ENCODE data around the gene NDC1. TPM values are rescaled to one million over a fixed set of nuclear protein-coding genes. Genes with fewer than 3 reads are reported as not detected.

Gene NDC1
- total and polyA plus RNA-seq, 3 experiments from 2014 or later, result 6.4 to 40.3 (median 38.8) TPM

DNA sequence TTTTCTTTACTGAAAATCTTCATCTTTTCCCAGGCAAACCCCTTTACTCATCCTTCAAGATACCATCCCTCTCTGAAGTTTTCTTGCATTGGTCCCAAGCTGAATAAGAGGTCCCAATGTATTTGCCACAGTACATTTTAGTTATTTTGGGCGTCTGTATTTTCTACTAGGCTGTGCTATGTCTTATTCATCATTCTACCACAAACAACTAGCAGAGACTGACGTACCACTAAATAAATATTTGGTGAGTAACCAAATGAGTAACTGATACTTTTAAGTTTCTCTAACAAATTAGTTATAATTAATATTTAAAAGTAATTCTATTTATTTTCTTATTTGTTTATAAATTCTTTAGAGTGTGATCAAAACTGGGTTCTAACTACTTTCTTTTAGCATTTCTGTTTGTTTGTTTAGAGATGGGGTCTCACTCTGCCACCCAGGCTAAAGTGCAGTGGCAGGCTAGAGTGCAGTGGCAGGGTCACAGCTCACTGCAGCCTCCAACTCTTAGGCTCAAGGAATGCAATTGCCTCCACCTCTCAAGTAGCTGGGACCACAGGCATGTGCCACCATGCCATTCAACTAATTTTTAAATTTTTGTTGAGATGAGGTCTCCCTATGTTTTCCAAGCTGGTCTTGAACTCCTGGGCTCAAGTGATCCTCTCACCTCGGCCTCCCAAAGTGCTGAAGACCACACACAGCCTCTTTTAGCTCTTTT is 33.1 kb downstream of the NDC1 start:
- Mint-ChIP-seq H3K27ac (no peak overlapping the region), H3K4me1 (no peaks in the 10 kb centered on the region), H3K4me3 (no peak overlapping the region), H3K9me3 (no peaks in the 10 kb centered on the region), H3K27me3 (no peaks in the 10 kb centered on the region), H3K36me3 (peaks cover 7 to 80% (median 26%) of the 10 kb centered on the region in 3 donors)
- no peak for DNase-seq
- Histone ChIP-seq H3K9me3 (ENCODE audit: low read length) (no peaks in the 10 kb centered on the region), H3K27me3 (ENCODE audit: insufficient read depth, low read length, poor library complexity, severe bottlenecking) (no peaks in the 10 kb centered on the region), H3K4me3 (ENCODE audit: low read length) (no peak overlapping the region), H3K27ac (ENCODE audit: low read depth, low read length) (no peak overlapping the region), H3K36me3 (ENCODE audit: insufficient read depth, low read length) (peaks cover 10% of the 10 kb centered on the region), H3K4me1 (ENCODE audit: insufficient read depth, low read length) (no peaks in the 10 kb centered on the region)
- ChIA-PET CTCF (no interaction called here), POLR2A (no interaction called here)

DNA sequence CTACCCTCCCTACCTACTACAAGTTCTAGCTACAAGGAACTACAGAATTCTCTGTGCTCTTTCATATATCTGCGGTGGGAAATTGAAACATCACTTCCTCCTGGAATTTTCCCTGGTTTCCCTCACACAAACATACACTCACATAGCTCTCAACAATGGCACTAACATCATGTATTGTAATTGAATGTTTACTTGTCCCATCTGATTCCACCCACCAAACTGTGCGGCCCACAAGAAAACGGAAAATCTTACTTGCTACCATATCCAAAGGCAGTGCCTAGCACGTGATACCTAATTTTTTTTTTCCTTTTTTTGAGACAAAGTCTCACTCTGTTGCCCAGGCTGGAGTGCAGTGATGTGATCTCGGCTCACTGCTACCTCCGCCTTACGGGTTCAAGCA is 33.9 kb downstream of the NDC1 start:
- Mint-ChIP-seq H3K4me1 (no peaks in the 10 kb centered on the region), H3K27ac (no peak overlapping the region), H3K27me3 (no peaks in the 10 kb centered on the region), H3K9me3 (no peaks in the 10 kb centered on the region), H3K4me3 (no peak overlapping the region), H3K36me3 (peaks cover 13 to 82% (median 28%) of the 10 kb centered on the region in 3 donors)
- DNase-seq, result no peak
- Histone ChIP-seq H3K27ac (ENCODE audit: low read depth, low read length) (no peak overlapping the region), H3K9me3 (ENCODE audit: low read length) (no peaks in the 10 kb centered on the region), H3K27me3 (ENCODE audit: insufficient read depth, low read length, poor library complexity, severe bottlenecking) (no peaks in the 10 kb centered on the region), H3K4me3 (ENCODE audit: low read length) (no peak overlapping the region), H3K36me3 (ENCODE audit: insufficient read depth, low read length) (peaks cover 14% of the 10 kb centered on the region), H3K4me1 (ENCODE audit: insufficient read depth, low read length) (no peaks in the 10 kb centered on the region)
- ChIA-PET POLR2A (no interaction called here), CTCF (no interaction called here)

DNA sequence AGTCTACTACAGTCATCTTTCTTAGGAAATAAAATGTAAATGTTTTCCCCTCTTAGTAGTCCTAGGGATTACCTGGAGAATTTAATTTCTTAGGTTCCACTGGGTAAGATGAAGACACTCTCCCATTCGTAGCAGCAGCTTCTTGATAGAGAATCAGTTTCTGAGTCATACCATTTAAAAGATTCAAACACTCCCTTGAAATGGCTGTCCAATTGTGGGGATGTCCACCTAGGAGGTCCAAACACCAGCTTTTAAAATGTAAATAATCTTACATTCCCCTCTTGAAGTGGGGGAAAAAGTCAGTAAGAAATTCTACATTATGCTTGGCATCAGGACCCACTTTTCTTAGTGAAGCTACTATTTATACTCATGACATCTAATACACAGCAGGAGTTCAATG is 37.5 kb downstream of the NDC1 start:
- Histone ChIP-seq H3K4me1 (ENCODE audit: insufficient read depth, low read length) (no peaks in the 10 kb centered on the region), H3K9me3 (ENCODE audit: low read length) (no peaks in the 10 kb centered on the region), H3K27ac (ENCODE audit: low read depth, low read length) (no peak overlapping the region), H3K27me3 (ENCODE audit: insufficient read depth, low read length, poor library complexity, severe bottlenecking) (no peaks in the 10 kb centered on the region), H3K36me3 (ENCODE audit: insufficient read depth, low read length) (peaks cover 12% of the 10 kb centered on the region), H3K4me3 (ENCODE audit: low read length) (no peak overlapping the region)
- H3K4me3 Mint-ChIP-seq, result no peak overlapping the region
- ChIA-PET CTCF (no interaction called here), POLR2A (no interaction called here)
- DNase-seq, result no peak
- H3K27me3 Mint-ChIP-seq, result no peaks in the 10 kb centered on the region
- H3K4me1 Mint-ChIP-seq, result no peaks in the 10 kb centered on the region
- peaks cover 9 to 78% (median 27%) of the 10 kb centered on the region in 3 donors for H3K36me3 Mint-ChIP-seq
- peak overlapping the region in 1 of 8 donors; percentile 50 for H3K27ac Mint-ChIP-seq
- no peaks in the 10 kb centered on the region for H3K9me3 Mint-ChIP-seq

DNA sequence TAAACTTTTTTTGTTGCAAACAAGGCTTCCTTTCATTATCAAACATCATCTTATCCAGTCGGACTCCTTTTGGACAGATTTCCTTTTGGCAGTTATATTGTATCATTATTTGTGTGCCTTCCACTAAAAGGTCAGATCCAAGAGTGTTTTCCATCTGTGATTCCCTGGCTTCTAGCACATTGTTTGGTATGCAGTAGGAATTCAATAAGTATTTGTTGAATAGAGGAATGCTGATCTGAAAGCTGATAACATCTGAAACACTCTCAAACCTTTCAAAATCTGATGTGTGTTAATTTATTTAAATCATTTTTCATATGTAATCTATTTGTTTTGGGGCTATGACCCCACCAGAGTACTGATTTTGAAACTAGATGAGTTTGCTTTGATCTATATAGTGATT is 39.0 kb downstream of the NDC1 start:
- H3K27me3 Mint-ChIP-seq, result no peaks in the 10 kb centered on the region
- Histone ChIP-seq H3K27me3 (ENCODE audit: insufficient read depth, low read length, poor library complexity, severe bottlenecking) (no peaks in the 10 kb centered on the region), H3K4me3 (ENCODE audit: low read length) (no peak overlapping the region), H3K9me3 (ENCODE audit: low read length) (no peaks in the 10 kb centered on the region), H3K36me3 (ENCODE audit: insufficient read depth, low read length) (peaks cover 12% of the 10 kb centered on the region), H3K27ac (ENCODE audit: low read depth, low read length) (no peak overlapping the region), H3K4me1 (ENCODE audit: insufficient read depth, low read length) (no peaks in the 10 kb centered on the region)
- no peak for DNase-seq
- no peak overlapping the region for H3K4me3 Mint-ChIP-seq
- POLR2A ChIA-PET, result no interaction called here
- H3K4me1 Mint-ChIP-seq, result no peaks in the 10 kb centered on the region
- no peaks in the 10 kb centered on the region for H3K9me3 Mint-ChIP-seq
- peak overlapping the region in 2 of 8 donors; percentile 13 to 21 for H3K27ac Mint-ChIP-seq
- H3K36me3 Mint-ChIP-seq, result peaks cover 8 to 81% (median 33%) of the 10 kb centered on the region in 3 donors
- CTCF ChIA-PET, result no interaction called here

DNA sequence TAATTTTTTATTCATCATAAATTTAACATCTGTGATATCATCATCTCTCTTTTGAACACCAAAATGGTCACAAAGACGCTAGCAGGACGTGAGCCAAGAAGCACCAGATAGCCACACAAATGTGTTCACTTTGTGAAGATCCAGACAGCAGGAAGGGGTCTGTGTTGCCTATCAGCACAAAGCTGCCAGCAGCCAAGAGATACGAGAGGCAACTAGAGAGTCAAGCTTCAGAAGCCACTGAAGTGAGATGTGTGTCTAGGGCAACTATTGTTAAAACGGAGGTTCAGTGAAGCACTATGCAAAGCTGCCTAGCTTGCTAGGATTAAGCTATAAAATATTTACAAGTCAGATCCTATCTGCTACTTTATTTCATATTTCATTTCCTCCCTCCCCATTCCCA is 45.3 kb downstream of the NDC1 start:
- no peaks in the 10 kb centered on the region for H3K9me3 Mint-ChIP-seq
- peaks cover 10 to 70% (median 30%) of the 10 kb centered on the region in 3 donors for H3K36me3 Mint-ChIP-seq
- DNase-seq, result no peak
- Histone ChIP-seq H3K36me3 (ENCODE audit: insufficient read depth, low read length) (no peaks in the 10 kb centered on the region), H3K4me1 (ENCODE audit: insufficient read depth, low read length) (no peaks in the 10 kb centered on the region), H3K27ac (ENCODE audit: low read depth, low read length) (no peak overlapping the region), H3K4me3 (ENCODE audit: low read length) (no peak overlapping the region), H3K27me3 (ENCODE audit: insufficient read depth, low read length, poor library complexity, severe bottlenecking) (no peaks in the 10 kb centered on the region), H3K9me3 (ENCODE audit: low read length) (no peaks in the 10 kb centered on the region)
- H3K4me1 Mint-ChIP-seq, result no peaks in the 10 kb centered on the region
- ChIA-PET CTCF (no interaction called here), POLR2A (no interaction called here)
- no peak overlapping the region for H3K4me3 Mint-ChIP-seq
- H3K27ac Mint-ChIP-seq, result no peak overlapping the region
- no peaks in the 10 kb centered on the region for H3K27me3 Mint-ChIP-seq

DNA sequence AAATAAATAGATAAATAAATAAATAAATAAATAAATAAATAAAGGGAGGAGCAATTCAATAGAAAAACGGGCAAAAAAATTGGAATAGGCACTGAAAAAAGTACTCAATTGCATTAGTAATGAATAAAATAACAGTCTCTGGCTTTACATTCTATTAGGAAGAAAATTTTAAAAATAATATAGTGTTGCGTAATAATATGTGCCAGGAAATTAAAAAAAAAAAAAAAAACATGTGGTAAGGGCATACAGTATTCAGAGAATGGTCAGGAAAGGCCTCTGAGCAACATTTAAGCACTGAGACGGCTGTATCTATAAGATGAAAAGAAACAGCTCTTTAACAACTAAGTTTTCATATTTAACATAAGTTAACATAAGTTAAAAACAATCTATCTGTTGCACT is 50.4 kb downstream of the NDC1 start:
- Mint-ChIP-seq H3K27me3 (no peaks in the 10 kb centered on the region), H3K27ac (no peak overlapping the region), H3K36me3 (peaks cover 10 to 70% (median 18%) of the 10 kb centered on the region in 3 donors), H3K4me1 (peaks cover 0 to 2% (median 0%) of the 10 kb centered on the region in 3 donors), H3K9me3 (no peaks in the 10 kb centered on the region), H3K4me3 (no peak overlapping the region)
- H3K4me3 ChIP-seq (ENCODE audit: low read length), result no peak overlapping the region
- H3K9me3 ChIP-seq (ENCODE audit: low read length), result no peaks in the 10 kb centered on the region
- POLR2A ChIA-PET, result no interaction called here
- no peaks in the 10 kb centered on the region for H3K4me1 ChIP-seq (ENCODE audit: insufficient read depth, low read length)
- no peak for DNase-seq
- H3K27me3 ChIP-seq (ENCODE audit: insufficient read depth, low read length, poor library complexity, severe bottlenecking), result no peaks in the 10 kb centered on the region
- H3K27ac ChIP-seq (ENCODE audit: low read depth, low read length), result no peak overlapping the region
- CTCF ChIA-PET, result no interaction called here
- peaks cover 17% of the 10 kb centered on the region for H3K36me3 ChIP-seq (ENCODE audit: insufficient read depth, low read length)

DNA sequence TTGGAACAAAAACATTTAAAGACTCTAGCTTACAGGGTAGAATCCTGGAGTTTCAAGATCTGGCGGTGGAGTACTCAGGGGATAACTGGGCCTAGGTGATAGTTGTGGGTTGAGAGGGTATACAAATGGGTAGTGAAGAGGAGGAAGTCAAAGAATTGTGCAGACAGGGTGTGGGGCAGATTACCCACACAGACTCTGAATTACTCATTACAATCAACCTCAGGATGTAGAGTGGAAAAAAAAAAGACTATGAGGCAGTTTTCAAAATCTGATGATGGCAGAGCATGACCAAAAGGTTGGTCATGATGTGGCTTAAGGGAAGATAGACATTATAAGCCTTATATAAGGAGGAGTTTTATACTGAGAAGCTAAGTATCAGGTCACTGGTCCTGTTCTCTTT is 55.0 kb downstream of the NDC1 start:
- CTCF ChIA-PET, result no interaction called here
- POLR2A ChIA-PET, result no interaction called here
- Histone ChIP-seq H3K9me3 (ENCODE audit: low read length) (no peaks in the 10 kb centered on the region), H3K27ac (ENCODE audit: low read depth, low read length) (no peak overlapping the region), H3K4me1 (ENCODE audit: insufficient read depth, low read length) (no peaks in the 10 kb centered on the region), H3K27me3 (ENCODE audit: insufficient read depth, low read length, poor library complexity, severe bottlenecking) (no peaks in the 10 kb centered on the region), H3K36me3 (ENCODE audit: insufficient read depth, low read length) (peaks cover 17% of the 10 kb centered on the region), H3K4me3 (ENCODE audit: low read length) (no peak overlapping the region)
- H3K36me3 Mint-ChIP-seq, result peaks cover 0 to 73% (median 19%) of the 10 kb centered on the region in 3 donors
- H3K27ac Mint-ChIP-seq, result peak overlapping the region in 2 of 8 donors; percentile 7 to 8
- H3K4me1 Mint-ChIP-seq, result peaks cover 0 to 2% (median 0%) of the 10 kb centered on the region in 3 donors
- no peak for DNase-seq
- H3K9me3 Mint-ChIP-seq, result no peaks in the 10 kb centered on the region
- no peaks in the 10 kb centered on the region for H3K27me3 Mint-ChIP-seq
- no peak overlapping the region for H3K4me3 Mint-ChIP-seq

DNA sequence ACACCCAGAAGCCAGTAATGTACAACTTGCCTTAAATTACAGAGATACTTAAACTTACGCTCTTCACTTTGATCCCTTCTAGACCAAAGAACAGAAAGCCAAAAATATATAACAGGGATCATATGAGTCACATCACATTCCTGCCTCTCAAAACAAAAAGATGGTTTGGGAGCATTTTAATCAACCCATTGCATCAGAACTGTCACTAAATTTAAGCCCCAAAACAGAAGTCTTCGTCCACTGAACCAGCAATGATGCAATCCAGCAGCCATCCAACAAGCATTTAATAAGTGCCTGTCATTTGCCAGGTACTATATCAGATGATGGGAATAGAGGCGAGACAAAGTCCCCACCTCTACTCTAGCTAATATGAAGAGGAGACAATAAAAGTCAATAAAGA is 56.4 kb downstream of the NDC1 start:
- no peaks in the 10 kb centered on the region for H3K9me3 ChIP-seq (ENCODE audit: low read length)

More for the DNA sequence above, 56.4 kb downstream of the NDC1 start:
- Histone ChIP-seq H3K4me1 (ENCODE audit: insufficient read depth, low read length) (no peaks in the 10 kb centered on the region), H3K27ac (ENCODE audit: low read depth, low read length) (no peak overlapping the region), H3K36me3 (ENCODE audit: insufficient read depth, low read length) (peaks cover 15% of the 10 kb centered on the region), H3K4me3 (ENCODE audit: low read length) (no peak overlapping the region), H3K27me3 (ENCODE audit: insufficient read depth, low read length, poor library complexity, severe bottlenecking) (no peaks in the 10 kb centered on the region)
- no peaks in the 10 kb centered on the region for H3K9me3 Mint-ChIP-seq
- ChIA-PET POLR2A (no interaction called here), CTCF (no interaction called here)
- H3K4me1 Mint-ChIP-seq, result peaks cover 0 to 2% (median 0%) of the 10 kb centered on the region in 3 donors
- peak overlapping the region in 1 of 8 donors; percentile 0 for H3K27ac Mint-ChIP-seq
- H3K27me3 Mint-ChIP-seq, result no peaks in the 10 kb centered on the region
- no peak overlapping the region for H3K4me3 Mint-ChIP-seq
- H3K36me3 Mint-ChIP-seq, result peaks cover 8 to 73% (median 19%) of the 10 kb centered on the region in 3 donors
- DNase-seq, result no peak
